ENCODE data around the gene FBN3. TPM values are rescaled to one million over a fixed set of nuclear protein-coding genes. Genes with fewer than 3 reads are reported as not detected.

Gene FBN3
- total RNA-seq, 1 experiment from 2014 or later: 0.10 TPM

GRCh38 chr19:8148410-8149260, 757 bp downstream of the FBN3 start:
- no peak for DNase-seq (ENCODE audit: low read depth, low spot score)
- no TSS peak for BruUV-seq (replicated peaks)
- CTCF ChIA-PET: no interaction called here

GRCh38 chr19:8148088-8148409, 1.3 kb downstream of the FBN3 start:
- ChIA-PET POLR2A (no interaction called here), CTCF (no interaction called here)
- H3K4me3 ChIP-seq (ENCODE audit: low read depth in 2 of 2, low read length in 2 of 2): no peak overlapping the region; a peak in 1 of 4 replicates
- in situ Hi-C loops (cut with HindIII; ENCODE audit: low pct_unique_long_range_greater_than_20kb, low sequenced_read_pairs): no loop called here
- intact Hi-C loops (cut with micrococcal nuclease; ENCODE audit: unreplicated experiment): no loop called here
- no peak for DNase-seq (ENCODE audit: low read depth, low spot score)
- no TSS peak for BruUV-seq (replicated peaks)
- no peak overlapping the region for H3K27ac ChIP-seq (ENCODE audit: low read length)
- no peaks in the 10 kb centered on the region for H3K4me1 ChIP-seq (ENCODE audit: control insufficient read depth, insufficient read depth, low read length)
- no peak for TF ChIP-seq POLR2AphosphoS5 (IDR thresholded peaks at IDR 0.05; ENCODE audit: low read depth, low read length)
- no peak for TF ChIP-seq SIN3A (IDR thresholded peaks at IDR 0.05; ENCODE audit: borderline replicate concordance, insufficient read depth, low read depth, low read length)
- no peak for TF ChIP-seq TCF7L2 (IDR thresholded peaks at IDR 0.05; ENCODE audit: low read depth, low read length)
- TF ChIP-seq, protein P1, sequence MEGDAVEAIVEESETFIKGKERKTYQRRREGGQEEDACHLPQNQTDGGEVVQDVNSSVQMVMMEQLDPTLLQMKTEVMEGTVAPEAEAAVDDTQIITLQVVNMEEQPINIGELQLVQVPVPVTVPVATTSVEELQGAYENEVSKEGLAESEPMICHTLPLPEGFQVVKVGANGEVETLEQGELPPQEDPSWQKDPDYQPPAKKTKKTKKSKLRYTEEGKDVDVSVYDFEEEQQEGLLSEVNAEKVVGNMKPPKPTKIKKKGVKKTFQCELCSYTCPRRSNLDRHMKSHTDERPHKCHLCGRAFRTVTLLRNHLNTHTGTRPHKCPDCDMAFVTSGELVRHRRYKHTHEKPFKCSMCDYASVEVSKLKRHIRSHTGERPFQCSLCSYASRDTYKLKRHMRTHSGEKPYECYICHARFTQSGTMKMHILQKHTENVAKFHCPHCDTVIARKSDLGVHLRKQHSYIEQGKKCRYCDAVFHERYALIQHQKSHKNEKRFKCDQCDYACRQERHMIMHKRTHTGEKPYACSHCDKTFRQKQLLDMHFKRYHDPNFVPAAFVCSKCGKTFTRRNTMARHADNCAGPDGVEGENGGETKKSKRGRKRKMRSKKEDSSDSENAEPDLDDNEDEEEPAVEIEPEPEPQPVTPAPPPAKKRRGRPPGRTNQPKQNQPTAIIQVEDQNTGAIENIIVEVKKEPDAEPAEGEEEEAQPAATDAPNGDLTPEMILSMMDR (IDR thresholded peaks at IDR 0.05): no peak
- TF ChIP-seq, protein P2, sequence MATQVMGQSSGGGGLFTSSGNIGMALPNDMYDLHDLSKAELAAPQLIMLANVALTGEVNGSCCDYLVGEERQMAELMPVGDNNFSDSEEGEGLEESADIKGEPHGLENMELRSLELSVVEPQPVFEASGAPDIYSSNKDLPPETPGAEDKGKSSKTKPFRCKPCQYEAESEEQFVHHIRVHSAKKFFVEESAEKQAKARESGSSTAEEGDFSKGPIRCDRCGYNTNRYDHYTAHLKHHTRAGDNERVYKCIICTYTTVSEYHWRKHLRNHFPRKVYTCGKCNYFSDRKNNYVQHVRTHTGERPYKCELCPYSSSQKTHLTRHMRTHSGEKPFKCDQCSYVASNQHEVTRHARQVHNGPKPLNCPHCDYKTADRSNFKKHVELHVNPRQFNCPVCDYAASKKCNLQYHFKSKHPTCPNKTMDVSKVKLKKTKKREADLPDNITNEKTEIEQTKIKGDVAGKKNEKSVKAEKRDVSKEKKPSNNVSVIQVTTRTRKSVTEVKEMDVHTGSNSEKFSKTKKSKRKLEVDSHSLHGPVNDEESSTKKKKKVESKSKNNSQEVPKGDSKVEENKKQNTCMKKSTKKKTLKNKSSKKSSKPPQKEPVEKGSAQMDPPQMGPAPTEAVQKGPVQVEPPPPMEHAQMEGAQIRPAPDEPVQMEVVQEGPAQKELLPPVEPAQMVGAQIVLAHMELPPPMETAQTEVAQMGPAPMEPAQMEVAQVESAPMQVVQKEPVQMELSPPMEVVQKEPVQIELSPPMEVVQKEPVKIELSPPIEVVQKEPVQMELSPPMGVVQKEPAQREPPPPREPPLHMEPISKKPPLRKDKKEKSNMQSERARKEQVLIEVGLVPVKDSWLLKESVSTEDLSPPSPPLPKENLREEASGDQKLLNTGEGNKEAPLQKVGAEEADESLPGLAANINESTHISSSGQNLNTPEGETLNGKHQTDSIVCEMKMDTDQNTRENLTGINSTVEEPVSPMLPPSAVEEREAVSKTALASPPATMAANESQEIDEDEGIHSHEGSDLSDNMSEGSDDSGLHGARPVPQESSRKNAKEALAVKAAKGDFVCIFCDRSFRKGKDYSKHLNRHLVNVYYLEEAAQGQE (IDR thresholded peaks at IDR 0.05; ENCODE audit: insufficient read depth in 1 of 2, low read depth in 2 of 2, low read length in 1 of 2): no peak
- H3K9me3 ChIP-seq (ENCODE audit: control insufficient read depth, insufficient read depth, low read depth, low read length): no peaks in the 10 kb centered on the region
- no peak for ATAC-seq
- no peaks in the 10 kb centered on the region for H3K27me3 ChIP-seq (ENCODE audit: control insufficient read depth, insufficient read depth, low read length)
- no peaks in the 10 kb centered on the region for H3K36me3 ChIP-seq (ENCODE audit: control insufficient read depth, insufficient read depth, low read length)

More at GRCh38 chr19:8148410-8149260, 757 bp downstream of the FBN3 start:
- in situ Hi-C loops (cut with HindIII; ENCODE audit: low pct_unique_long_range_greater_than_20kb, low sequenced_read_pairs) (no loop called here), intact Hi-C loops (cut with micrococcal nuclease; ENCODE audit: unreplicated experiment) (no loop called here)
- H3K9me3 ChIP-seq (ENCODE audit: control insufficient read depth, insufficient read depth, low read depth, low read length): no peaks in the 10 kb centered on the region
- no peaks in the 10 kb centered on the region for H3K27me3 ChIP-seq (ENCODE audit: control insufficient read depth, insufficient read depth, low read length)
- H3K4me3 ChIP-seq (ENCODE audit: low read depth in 2 of 2, low read length in 2 of 2): peak overlapping the region; percentile 29 to 40
- H3K4me1 ChIP-seq (ENCODE audit: control insufficient read depth, insufficient read depth, low read length): no peaks in the 10 kb centered on the region
- peak; percentile 71 for ATAC-seq
- TF ChIP-seq, protein P2 (IDR thresholded peaks at IDR 0.05; ENCODE audit: insufficient read depth in 1 of 2, low read depth in 2 of 2, low read length in 1 of 2): no peak
- TF ChIP-seq SIN3A (IDR thresholded peaks at IDR 0.05; ENCODE audit: borderline replicate concordance, insufficient read depth, low read depth, low read length) (no peak), TCF7L2 (IDR thresholded peaks at IDR 0.05; ENCODE audit: low read depth, low read length) (no peak), POLR2AphosphoS5 (IDR thresholded peaks at IDR 0.05; ENCODE audit: low read depth, low read length) (no peak)
- TF ChIP-seq, protein P1 (IDR thresholded peaks at IDR 0.05): no peak
- POLR2A ChIA-PET: no interaction called here
- no peaks in the 10 kb centered on the region for H3K36me3 ChIP-seq (ENCODE audit: control insufficient read depth, insufficient read depth, low read length)
- no peak overlapping the region for H3K27ac ChIP-seq (ENCODE audit: low read length)

All from Panc1 (cell line).